K562 (cell line): ENCODE results near the gene NRG2. TPM values are rescaled to one million over a fixed set of nuclear protein-coding genes. Genes with fewer than 3 reads are reported as not detected.

Source experiments
- CAMTA2 ChIP-seq: fragments of 250-450 bp; sonication (Bioruptor Pico); conservative IDR thresholded peaks from 2 replicates; pipeline ENCODE4 v1.5.1; 2022
- CREB1 ChIP-seq, 2 experiments: sonication (generic) in 1 of 2; formaldehyde crosslinking in 1 of 2; IDR thresholded peaks; 2 replicates each; pipeline versions ENCODE4 v1.6.1 to v1.8.0; 2012 to 2022; ENCODE audit warnings: inconsistent platforms in 1 of 2, mild to moderate bottlenecking in 1 of 2, missing genetic modification reagents in 1 of 2, moderate library complexity in 1 of 2
- EP300 ChIP-seq: IDR thresholded peaks from 2 replicates; pipeline ENCODE4 v1.6.1; 2012; ENCODE audit warnings: low read length, improper control_type of control experiment
- FOS ChIP-seq: IDR thresholded peaks from 3 replicates; pipeline ENCODE4 v1.6.1; 2011; ENCODE audit not compliant: insufficient read length; ENCODE audit errors: extremely low read depth
- FOXJ3 ChIP-seq: sonication (generic); formaldehyde crosslinking; IDR thresholded peaks from 2 replicates; pipeline ENCODE4 v1.4.0; 2020; ENCODE audit warnings: mild to moderate bottlenecking, missing genetic modification reagents
- GABPB1 ChIP-seq: sonication (generic); formaldehyde crosslinking; IDR thresholded peaks from 2 replicates; pipeline ENCODE4 v1.8.0; 2022; ENCODE audit warnings: mild to moderate bottlenecking, missing genetic modification reagents
- KLF1 ChIP-seq: fragments of 450-650 bp; IDR thresholded peaks from 2 replicates; pipeline ENCODE4 v1.6.1; 2016; ENCODE audit warnings: missing genetic modification characterization, missing compliant biosample characterization
- MTA2 ChIP-seq: fragments of 450-650 bp; IDR thresholded peaks from 2 replicates; pipeline ENCODE4 v1.6.1; 2016; ENCODE audit warnings: low read depth
- NFRKB ChIP-seq: fragments of 450-650 bp; IDR thresholded peaks from 2 replicates; pipeline ENCODE4 v1.6.1; 2016; ENCODE audit warnings: low read depth
- POLR2G ChIP-seq: fragments of 200-400 bp; formaldehyde crosslinking; IDR thresholded peaks from 2 replicates; pipeline ENCODE4 v1.6.1; 2017; ENCODE audit warnings: low read depth, mild to moderate bottlenecking, antibody characterized with exemption, low read length, moderate library complexity
- SAP30 ChIP-seq: fragments of 200-600 bp; sonication (generic); IDR thresholded peaks from 2 replicates; pipeline ENCODE4 v1.6.1; 2012; ENCODE audit warnings: borderline replicate concordance, low read depth, mild to moderate bottlenecking, moderate library complexity, low read length, control low read depth, inconsistent platforms; ENCODE audit not compliant: insufficient read depth, poor library complexity, severe bottlenecking
- SPI1 ChIP-seq: IDR thresholded peaks from 2 replicates; pipeline ENCODE4 v1.6.1; 2011; ENCODE audit warnings: low read depth, low read length, control low read depth, borderline replicate concordance
- XRCC3 ChIP-seq: fragments of 450-650 bp; IDR thresholded peaks from 2 replicates; pipeline ENCODE4 v1.6.1; 2017; ENCODE audit warnings: mild to moderate bottlenecking, moderate library complexity
- ZNF583 ChIP-seq: fragments of 250-450 bp; sonication (Bioruptor Pico); IDR thresholded peaks from 2 replicates; pipeline ENCODE4 v1.4.0; 2020
- ZNF75A ChIP-seq: fragments of 450-650 bp; formaldehyde crosslinking; IDR thresholded peaks from 2 replicates; pipeline ENCODE4 v1.4.0; 2020; ENCODE audit warnings: mild to moderate bottlenecking
- polyA plus RNA-seq, 8 experiments: library from polyadenylated mRNA; depleted of rRNA in 4 of 8; stranded (reverse) in 5 of 8; unstranded in 3 of 8; fragments of >200 nt; fragmentation: Nextera tagmentation in 2 of 8; fragmentation: Illumina TruSeq in 1 of 8; extraction: Ambion mirVana in 2 of 8; extraction: Trizol in 1 of 8; gene quantifications; 2 replicates each; pipeline versions ENCODE4 v1.2.1 to v1.2.3, GENCODE V29; 2011 to 2014; ENCODE audit warnings: inconsistent platforms in 1 of 8, missing spikeins in 1 of 8
- total RNA-seq, 7 experiments: library from RNA; depleted of rRNA in 6 of 7; stranded (reverse); fragments of >200 nt in 6 of 7; fragmentation: Illumina TruSeq in 2 of 7; extraction: Trizol in 2 of 7; gene quantifications; 2 replicates each; pipeline versions ENCODE4 v1.2.1 to v1.2.3, GENCODE V29; 2011 to 2021; ENCODE audit warnings: low replicate concordance in 1 of 7
- TF ChIP-seq, protein P1 (sequence below): fragments of 200-400 bp; formaldehyde crosslinking; IDR thresholded peaks from 2 replicates; pipeline ENCODE4 v1.6.1; 2017; ENCODE audit warnings: mild to moderate bottlenecking, low read depth, low read length, moderate library complexity
- TF ChIP-seq, protein P2 (sequence below): fragments of 250-450 bp; sonication (Bioruptor Pico); IDR thresholded peaks from 2 replicates; pipeline ENCODE4 v1.5.0; 2020; ENCODE audit warnings: mild to moderate bottlenecking, borderline replicate concordance
- TF ChIP-seq, protein P3 (sequence below): fragments of 200-800 bp; sonication (Bioruptor generic); IDR thresholded peaks from 2 replicates; pipeline ENCODE4 v1.6.1; 2016; ENCODE audit warnings: missing genetic modification characterization, missing compliant biosample characterization
- TF ChIP-seq, protein P4 (sequence below): fragments of 250-450 bp; sonication (Bioruptor Pico); IDR thresholded peaks from 2 replicates; pipeline ENCODE4 v1.5.0; 2020; ENCODE audit warnings: mild to moderate bottlenecking

Gene NRG2
- total and polyA plus RNA-seq, 9 of the 15 experiments (the other 6 are each of a cell fraction or from before 2014, with no cell fraction given) = not detected

DNA sequence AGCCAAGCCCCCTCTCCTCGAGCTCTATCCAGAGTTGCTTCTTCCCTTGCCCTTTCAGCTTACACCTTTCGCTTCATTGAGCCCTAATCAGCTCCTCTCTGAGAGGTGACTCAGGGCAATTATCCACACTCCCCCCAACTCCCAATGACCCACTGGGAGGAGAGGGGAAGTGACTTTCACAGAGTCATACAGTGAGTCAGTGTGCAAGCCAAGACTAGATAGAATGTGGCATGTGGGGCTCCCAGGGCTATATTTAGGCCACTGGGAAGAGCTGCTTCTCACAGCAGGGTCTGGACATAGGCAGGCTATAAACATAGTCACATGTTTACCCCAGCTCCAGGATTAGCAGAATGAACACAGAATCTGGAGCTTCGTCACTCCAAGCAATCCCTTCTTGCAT lies 57.4 kb downstream of the NRG2 start (continued):
- TF ChIP-seq, protein P1, sequence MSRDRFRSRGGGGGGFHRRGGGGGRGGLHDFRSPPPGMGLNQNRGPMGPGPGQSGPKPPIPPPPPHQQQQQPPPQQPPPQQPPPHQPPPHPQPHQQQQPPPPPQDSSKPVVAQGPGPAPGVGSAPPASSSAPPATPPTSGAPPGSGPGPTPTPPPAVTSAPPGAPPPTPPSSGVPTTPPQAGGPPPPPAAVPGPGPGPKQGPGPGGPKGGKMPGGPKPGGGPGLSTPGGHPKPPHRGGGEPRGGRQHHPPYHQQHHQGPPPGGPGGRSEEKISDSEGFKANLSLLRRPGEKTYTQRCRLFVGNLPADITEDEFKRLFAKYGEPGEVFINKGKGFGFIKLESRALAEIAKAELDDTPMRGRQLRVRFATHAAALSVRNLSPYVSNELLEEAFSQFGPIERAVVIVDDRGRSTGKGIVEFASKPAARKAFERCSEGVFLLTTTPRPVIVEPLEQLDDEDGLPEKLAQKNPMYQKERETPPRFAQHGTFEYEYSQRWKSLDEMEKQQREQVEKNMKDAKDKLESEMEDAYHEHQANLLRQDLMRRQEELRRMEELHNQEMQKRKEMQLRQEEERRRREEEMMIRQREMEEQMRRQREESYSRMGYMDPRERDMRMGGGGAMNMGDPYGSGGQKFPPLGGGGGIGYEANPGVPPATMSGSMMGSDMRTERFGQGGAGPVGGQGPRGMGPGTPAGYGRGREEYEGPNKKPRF = no peak
- TF ChIP-seq SAP30 = no peak
- no peak for TF ChIP-seq CREB1 (IDR thresholded peaks at IDR 0.05)
- no peak for TF ChIP-seq CREB1 (CRISPR knock-in tag; IDR thresholded peaks at IDR 0.05)
- TF ChIP-seq POLR2G = no peak
- no peak for TF ChIP-seq ZNF583
- TF ChIP-seq KLF1 (tag) = no peak
- TF ChIP-seq SPI1 = peak; percentile 94
- TF ChIP-seq CAMTA2 = no peak
- no peak for TF ChIP-seq MTA2
- no peak for TF ChIP-seq GABPB1 (CRISPR knock-in tag)
- TF ChIP-seq, protein P2, sequence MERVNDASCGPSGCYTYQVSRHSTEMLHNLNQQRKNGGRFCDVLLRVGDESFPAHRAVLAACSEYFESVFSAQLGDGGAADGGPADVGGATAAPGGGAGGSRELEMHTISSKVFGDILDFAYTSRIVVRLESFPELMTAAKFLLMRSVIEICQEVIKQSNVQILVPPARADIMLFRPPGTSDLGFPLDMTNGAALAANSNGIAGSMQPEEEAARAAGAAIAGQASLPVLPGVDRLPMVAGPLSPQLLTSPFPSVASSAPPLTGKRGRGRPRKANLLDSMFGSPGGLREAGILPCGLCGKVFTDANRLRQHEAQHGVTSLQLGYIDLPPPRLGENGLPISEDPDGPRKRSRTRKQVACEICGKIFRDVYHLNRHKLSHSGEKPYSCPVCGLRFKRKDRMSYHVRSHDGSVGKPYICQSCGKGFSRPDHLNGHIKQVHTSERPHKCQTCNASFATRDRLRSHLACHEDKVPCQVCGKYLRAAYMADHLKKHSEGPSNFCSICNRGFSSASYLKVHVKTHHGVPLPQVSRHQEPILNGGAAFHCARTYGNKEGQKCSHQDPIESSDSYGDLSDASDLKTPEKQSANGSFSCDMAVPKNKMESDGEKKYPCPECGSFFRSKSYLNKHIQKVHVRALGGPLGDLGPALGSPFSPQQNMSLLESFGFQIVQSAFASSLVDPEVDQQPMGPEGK (CRISPR knock-in tag) = no peak
- TF ChIP-seq FOXJ3 = no peak
- TF ChIP-seq, protein P3, sequence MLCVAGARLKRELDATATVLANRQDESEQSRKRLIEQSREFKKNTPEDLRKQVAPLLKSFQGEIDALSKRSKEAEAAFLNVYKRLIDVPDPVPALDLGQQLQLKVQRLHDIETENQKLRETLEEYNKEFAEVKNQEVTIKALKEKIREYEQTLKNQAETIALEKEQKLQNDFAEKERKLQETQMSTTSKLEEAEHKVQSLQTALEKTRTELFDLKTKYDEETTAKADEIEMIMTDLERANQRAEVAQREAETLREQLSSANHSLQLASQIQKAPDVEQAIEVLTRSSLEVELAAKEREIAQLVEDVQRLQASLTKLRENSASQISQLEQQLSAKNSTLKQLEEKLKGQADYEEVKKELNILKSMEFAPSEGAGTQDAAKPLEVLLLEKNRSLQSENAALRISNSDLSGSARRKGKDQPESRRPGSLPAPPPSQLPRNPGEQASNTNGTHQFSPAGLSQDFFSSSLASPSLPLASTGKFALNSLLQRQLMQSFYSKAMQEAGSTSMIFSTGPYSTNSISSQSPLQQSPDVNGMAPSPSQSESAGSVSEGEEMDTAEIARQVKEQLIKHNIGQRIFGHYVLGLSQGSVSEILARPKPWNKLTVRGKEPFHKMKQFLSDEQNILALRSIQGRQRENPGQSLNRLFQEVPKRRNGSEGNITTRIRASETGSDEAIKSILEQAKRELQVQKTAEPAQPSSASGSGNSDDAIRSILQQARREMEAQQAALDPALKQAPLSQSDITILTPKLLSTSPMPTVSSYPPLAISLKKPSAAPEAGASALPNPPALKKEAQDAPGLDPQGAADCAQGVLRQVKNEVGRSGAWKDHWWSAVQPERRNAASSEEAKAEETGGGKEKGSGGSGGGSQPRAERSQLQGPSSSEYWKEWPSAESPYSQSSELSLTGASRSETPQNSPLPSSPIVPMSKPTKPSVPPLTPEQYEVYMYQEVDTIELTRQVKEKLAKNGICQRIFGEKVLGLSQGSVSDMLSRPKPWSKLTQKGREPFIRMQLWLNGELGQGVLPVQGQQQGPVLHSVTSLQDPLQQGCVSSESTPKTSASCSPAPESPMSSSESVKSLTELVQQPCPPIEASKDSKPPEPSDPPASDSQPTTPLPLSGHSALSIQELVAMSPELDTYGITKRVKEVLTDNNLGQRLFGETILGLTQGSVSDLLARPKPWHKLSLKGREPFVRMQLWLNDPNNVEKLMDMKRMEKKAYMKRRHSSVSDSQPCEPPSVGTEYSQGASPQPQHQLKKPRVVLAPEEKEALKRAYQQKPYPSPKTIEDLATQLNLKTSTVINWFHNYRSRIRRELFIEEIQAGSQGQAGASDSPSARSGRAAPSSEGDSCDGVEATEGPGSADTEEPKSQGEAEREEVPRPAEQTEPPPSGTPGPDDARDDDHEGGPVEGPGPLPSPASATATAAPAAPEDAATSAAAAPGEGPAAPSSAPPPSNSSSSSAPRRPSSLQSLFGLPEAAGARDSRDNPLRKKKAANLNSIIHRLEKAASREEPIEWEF = no peak
- TF ChIP-seq, protein P4, sequence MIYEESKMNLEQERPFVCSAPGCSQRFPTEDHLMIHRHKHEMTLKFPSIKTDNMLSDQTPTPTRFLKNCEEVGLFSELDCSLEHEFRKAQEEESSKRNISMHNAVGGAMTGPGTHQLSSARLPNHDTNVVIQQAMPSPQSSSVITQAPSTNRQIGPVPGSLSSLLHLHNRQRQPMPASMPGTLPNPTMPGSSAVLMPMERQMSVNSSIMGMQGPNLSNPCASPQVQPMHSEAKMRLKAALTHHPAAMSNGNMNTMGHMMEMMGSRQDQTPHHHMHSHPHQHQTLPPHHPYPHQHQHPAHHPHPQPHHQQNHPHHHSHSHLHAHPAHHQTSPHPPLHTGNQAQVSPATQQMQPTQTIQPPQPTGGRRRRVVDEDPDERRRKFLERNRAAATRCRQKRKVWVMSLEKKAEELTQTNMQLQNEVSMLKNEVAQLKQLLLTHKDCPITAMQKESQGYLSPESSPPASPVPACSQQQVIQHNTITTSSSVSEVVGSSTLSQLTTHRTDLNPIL = no peak
- no peak for TF ChIP-seq XRCC3
- TF ChIP-seq ZNF75A (CRISPR knock-in tag) = no peak
- peak; percentile 5 for TF ChIP-seq FOS
- TF ChIP-seq NFRKB = no peak
- peak; percentile 49; the same call in 1 of the 2 replicates for TF ChIP-seq EP300
